Articular chondrocyte of knee joint (primary cell): Measurements from ENCODE around the gene ADM2. TPM values are rescaled to one million over a fixed set of nuclear protein-coding genes. Genes with fewer than 3 reads are reported as not detected.

Experiments used
- total RNA-seq: library from RNA; depleted of rRNA; stranded (reverse); fragments of >200 nt; gene quantifications from 2 replicates; pipeline ENCODE4 v1.2.3, GENCODE V29; 2012

ADM2 gene, protein sequence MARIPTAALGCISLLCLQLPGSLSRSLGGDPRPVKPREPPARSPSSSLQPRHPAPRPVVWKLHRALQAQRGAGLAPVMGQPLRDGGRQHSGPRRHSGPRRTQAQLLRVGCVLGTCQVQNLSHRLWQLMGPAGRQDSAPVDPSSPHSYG
- total RNA-seq: 3.0 and 4.4 TPM in 2 replicates

DNA sequence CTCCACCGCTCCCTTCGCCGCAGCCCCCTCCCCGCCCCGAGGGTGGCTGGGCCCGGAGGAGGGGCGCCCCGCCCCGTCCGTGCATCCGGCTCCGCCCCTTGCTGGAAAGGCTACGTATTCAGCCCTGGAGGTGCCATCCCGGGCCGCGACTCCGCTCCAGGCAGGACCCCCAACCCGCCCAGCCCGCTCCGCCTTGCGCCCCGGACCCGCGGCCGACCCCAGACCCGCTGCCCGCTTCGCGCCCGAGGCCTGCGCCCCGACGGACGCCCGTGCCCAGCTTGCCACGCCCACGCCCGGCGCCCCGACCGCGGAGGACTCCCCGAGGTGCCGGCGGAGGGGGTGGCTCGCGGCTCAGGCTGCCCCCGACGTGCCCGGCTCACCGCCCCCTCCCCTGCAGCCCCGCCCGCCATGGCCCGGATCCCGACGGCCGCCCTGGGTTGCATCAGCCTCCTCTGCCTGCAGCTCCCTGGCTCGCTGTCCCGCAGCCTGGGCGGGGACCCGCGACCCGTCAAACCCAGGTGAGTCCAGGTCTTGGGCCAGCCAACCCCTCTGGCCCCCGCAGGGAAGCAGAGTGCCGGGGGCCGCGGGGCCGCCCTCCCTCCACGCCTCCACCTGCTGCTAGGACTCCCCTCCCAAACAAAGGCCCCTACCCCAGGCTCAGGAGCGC, at the start of gene ADM2:
ADM2 (plus strand) TSS at position 104 of the 667 bp plus-strand sequence; CDS start at position 409, 305 bp downstream.

DNA sequence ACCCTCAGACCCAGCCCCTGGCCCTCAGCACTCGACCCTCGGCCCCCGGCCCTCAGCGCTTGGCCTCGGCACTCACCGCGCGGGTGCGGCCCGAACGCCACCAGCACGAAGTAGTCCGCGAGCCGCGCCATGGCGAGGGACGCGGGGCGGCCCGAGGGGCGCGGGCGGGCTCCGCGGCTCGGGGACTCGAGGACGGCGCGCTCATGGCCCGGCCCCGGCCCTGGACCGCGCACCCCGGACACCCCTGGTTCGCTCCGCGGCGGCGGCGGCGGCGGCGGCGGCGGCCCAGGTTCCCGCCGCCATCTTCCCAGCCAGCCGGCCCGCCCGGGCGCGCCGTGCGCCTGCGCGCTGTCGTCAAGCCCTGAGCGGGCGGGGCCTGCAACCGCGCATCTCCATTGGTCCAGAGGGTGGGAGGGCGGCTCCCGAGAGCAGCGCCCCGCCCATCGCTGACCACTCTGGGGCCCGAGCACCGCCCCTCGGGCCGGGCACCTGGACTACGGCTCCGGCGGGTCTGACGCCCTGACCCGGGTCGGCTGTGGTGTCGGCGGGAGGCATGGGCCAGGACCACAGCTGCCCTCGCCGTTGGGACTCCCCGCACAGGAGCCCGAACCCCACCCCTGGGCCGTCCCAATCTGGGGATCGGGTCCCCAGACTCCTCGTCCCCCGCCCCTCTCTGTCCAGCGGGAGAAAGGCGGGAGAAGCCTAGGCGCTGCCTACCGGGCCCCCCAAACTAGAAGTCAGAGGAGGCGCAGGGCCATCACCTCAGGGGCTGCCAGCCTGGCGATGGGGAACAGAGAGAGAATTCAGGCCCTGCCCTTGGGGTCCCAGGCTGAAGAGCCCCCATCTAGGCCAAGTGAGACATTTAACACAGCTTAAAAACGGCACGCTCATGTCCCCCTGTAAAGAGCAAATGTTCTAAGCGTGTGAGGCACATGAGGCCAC, 6.4 kb upstream of the ADM2 start, which contains the start of gene SBF1:
SBF1 (minus strand) TSS at position 326 of the 942 bp plus-strand sequence; CDS start at position 131, 195 bp downstream.

DNA sequence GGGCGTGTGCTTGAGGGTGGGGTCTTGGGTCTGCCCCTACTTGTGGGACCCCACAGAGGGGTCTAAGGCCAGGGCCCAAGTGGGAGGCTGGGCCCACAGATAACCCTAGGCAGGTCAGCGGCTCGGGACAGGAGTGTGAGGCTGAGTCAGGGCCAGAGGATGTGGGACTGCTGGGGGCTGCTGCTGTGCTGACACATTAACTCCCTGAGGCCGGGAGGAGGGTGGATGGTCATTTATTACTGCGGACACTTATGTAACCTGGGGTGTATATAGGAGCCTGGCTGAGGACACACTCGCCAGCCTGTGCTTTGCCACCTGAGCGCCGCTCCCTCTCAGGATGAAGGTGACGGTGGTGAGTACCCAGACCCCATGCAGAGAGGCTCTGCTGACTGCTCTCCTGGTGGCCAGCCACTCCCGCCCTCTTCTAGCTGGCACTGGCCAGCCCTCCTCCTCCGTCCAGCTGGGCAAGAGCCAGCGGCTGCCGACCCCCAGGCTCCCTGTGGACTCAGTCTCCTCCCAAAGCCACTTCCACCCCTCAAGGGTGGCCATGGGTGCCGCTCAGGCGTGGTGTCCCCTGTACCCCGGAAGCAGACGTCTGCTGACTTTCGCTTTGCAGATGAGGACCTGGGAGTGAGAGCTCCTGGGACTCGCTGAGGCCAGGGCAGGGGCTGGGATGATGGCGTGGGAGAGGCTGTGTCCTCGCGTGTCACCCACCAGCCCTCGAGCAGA, 5.4 kb downstream of the ADM2 start, which contains the start of gene MIOX:
MIOX (plus strand) TSS at position 299 of the 729 bp plus-strand sequence; CDS start at position 338, 39 bp downstream.

DNA sequence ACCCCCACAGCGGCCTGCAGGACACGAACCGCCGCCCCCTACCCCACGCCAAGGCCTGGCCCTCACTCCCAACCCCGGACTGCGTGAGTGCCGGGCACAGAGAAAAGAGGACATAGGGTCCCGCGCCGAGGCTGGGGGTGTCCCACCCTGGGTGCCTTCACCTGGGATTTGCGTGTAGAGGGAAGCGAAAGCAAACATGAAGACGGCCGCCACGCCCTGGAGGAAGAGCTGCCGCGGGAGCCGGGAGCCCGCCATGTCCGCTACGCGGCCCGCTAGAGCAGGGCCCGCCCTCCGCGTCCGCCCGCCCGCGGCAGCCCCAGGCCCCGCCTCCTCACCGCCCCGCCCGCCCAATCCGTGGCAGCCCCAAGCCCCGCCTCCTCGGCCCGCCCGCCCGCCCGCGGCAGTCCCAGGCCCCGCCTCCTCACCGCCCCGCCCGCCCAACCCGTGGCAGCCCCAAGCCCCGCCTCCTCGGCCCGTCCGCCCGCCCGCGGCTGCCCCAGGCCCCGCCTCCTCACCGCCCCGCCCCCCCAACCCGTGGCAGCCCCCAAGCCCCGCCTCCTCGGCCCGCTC, 26.2 kb downstream of the ADM2 start, which contains the start of gene LMF2:
LMF2 (minus strand) TSS at position 282 of the 570 bp plus-strand sequence; CDS start at position 255, 27 bp downstream.

DNA sequence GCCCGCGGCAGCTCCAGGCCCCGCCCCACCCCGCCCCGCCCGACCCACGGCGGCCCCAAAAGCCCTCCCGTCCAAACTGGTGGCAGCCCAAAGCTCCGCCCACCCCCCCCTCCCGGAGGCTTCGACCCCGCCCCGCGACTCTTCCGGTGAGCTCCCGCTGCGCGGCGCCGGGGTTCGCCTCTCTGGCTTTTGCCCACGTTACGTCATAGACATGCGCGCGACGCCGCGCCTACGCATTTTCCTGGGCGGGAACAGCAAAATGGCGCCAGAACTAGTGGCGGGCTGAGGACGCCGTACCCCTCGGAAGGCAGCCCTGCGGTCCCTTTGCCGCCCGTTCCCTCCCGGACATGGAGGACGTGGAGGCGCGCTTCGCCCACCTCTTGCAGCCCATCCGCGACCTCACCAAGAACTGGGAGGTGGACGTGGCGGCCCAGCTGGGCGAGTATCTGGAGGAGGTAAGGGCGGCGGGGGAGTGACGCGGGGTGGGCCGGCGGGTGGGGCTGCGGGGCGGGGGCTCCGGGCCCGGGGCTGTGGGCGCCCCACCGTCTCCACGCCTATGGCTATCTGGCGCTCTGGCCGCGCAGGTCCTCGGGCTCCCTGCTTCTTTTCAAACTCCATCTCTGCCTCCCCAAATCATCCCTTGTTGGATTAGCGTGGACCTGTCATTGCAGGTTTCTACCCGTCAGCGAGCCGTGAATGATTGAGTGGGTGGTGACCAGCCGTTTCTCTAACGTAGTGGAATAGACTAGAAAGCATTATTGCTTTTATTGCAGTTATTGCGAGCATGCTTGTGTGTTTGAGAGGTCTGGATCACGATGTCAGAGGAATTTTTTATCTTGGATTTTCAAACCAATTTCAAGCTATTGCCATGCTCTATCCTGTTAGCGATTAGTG, 26.9 kb downstream of the ADM2 start, which contains the start of gene NCAPH2:
NCAPH2 (plus strand) TSS at position 234 of the 894 bp plus-strand sequence; CDS start at position 348, 114 bp downstream.

DNA sequence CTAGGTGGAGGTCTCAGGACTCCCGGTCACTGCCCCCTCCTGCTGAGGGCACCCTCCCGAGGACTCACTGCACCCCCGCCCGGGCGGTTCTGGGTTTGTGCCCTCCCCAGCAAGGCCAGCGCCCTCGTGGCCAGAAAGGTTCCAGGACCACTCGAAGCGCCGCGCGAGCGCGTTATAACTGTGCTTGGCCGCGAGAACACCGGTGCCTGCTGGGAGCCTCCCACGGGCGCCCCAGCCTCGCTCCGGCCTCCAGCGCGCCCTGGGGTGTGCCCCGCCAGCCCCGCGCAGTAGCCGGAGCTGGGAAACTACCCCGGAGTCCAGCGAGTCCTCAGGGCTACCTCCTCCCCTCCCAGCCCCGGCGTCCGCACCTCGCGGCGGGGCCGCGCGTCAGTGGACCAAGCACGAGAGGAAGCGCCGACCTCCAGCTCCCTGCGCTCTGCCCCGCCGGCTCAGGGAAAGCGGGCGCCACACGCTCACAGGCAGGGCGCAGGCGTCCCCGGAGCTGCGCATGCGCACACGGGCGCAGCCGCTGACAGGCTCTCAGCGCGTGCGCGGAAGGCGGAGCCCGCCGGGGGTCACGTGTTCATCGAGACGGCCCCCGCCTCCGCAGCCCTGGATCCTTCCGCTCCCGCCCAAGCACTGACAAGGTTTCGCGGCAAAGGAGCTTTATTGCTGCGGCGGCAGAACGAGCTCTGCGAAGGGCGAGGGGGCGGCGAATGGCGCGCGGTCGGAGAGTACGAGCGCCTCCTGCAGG, 43.9 kb downstream of the ADM2 start, which contains the start of gene SCO2:
SCO2 (minus strand) TSS at position 495 of the 754 bp plus-strand sequence. CDS start 1,187 bp downstream, outside the sequence.

DNA sequence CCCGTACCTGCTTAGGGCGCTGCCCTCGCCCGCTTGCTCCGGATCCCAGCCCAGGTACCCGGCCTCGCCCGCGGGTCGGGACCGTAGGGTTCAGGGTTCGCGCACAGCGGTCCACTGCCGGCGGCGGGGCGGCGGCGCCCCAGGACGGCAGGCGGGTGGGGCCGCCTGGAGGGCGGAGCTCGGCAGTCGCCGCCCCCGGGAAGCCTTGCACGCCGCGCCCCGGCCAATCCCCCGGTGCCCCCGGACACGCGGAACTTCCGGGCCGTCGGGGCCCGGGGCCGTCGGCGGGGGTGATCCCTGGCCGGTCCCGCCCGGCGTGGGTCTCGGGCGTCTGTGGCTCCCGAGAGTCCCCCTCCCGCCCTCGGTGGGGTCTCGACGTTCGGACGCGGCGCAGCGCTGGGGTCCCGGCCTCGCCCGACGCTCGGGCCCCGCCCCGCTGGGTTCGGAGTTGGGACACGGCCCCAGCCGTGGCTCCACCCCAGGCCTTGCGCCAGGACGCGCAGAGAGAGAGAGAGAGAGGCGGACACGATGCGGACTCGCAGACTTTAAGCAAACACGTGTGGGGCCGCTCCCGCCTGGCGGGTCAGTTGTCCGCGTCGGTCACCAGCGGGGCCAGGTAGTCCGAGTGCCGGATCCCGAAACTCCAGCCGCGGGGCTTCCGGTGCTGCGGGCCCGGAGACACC, 48.7 kb downstream of the ADM2 start, which contains the start of gene TYMP:
TYMP (minus strand) TSS at position 116 of the 683 bp plus-strand sequence. CDS start 303 bp downstream, outside the sequence.

Other genes with a start within 250 kb of the ADM2 start
- 18.3 and 20.1 TPM in 2 replicates for gene TUBGCP6, start 236.5 kb upstream of the ADM2 start, total RNA-seq
- gene HDAC10, start 230.3 kb upstream of the ADM2 start, total RNA-seq: 12.4 and 13.6 TPM in 2 replicates
- gene MAPK12, start 219.9 kb upstream of the ADM2 start, total RNA-seq: 26.3 and 32.1 TPM in 2 replicates
- gene MAPK11, start 211.2 kb upstream of the ADM2 start, total RNA-seq: 5.2 and 5.3 TPM in 2 replicates
- gene PLXNB2, start 173.9 kb upstream of the ADM2 start, total RNA-seq: 179 and 192 TPM in 2 replicates
- 3.7 and 4.4 TPM in 2 replicates for gene DENND6B, start 154.5 kb upstream of the ADM2 start, total RNA-seq
- gene PPP6R2, start 138.2 kb upstream of the ADM2 start, total RNA-seq: 25.7 and 36.8 TPM in 2 replicates
- 46.3 and 52.2 TPM in 2 replicates for gene SBF1, start 6.5 kb upstream of the ADM2 start, total RNA-seq
- gene MIOX, start 5.3 kb downstream of the ADM2 start, total RNA-seq: not detected in 2 replicates
- 40.6 and 46.5 TPM in 2 replicates for gene LMF2, start 26.2 kb downstream of the ADM2 start, total RNA-seq
- gene NCAPH2, start 26.7 kb downstream of the ADM2 start, total RNA-seq: 23.5 and 26.5 TPM in 2 replicates
- 2.5 TPM in 2 replicates for gene SCO2, start 44.1 kb downstream of the ADM2 start, total RNA-seq
- 50.7 and 69.0 TPM in 2 replicates for gene TYMP, start 48.5 kb downstream of the ADM2 start, total RNA-seq
- 0.11 and 0.13 TPM in 2 replicates for gene KLHDC7B, start 64.4 kb downstream of the ADM2 start, total RNA-seq
- gene SYCE3, start 81.4 kb downstream of the ADM2 start, total RNA-seq: not detected in 2 replicates
- 2.4 TPM in 2 replicates for gene CPT1B, start 96.9 kb downstream of the ADM2 start, total RNA-seq
- gene CHKB, start 101.3 kb downstream of the ADM2 start, total RNA-seq: 21.5 and 26.7 TPM in 2 replicates
- 0.86 and 1.0 TPM in 2 replicates for gene MAPK8IP2, start 119.2 kb downstream of the ADM2 start, total RNA-seq
- gene ARSA, start 146.6 kb downstream of the ADM2 start, total RNA-seq: 28.0 and 30.6 TPM in 2 replicates
- 0.39 and 0.54 TPM in 2 replicates for gene SHANK3, start 191.3 kb downstream of the ADM2 start, total RNA-seq